Ascending aorta (tissue), 2 donors: ENCODE measurements around the gene SERPINB6. TPM values are rescaled to one million over a fixed set of nuclear protein-coding genes. Genes with fewer than 3 reads are reported as not detected.

Source experiments
- DNase-seq, 2 donors: peaks; one replicate each; pipeline ENCODE4 v3.0.0-alpha.2; 2019; ENCODE audit warnings: low spot score in 2 of 2
- H3K27ac ChIP-seq, 2 donors: fragments of 200-600 bp; sonication (generic); one replicate each; pipeline ENCODE4 v1.5.1; 2016 to 2017; ENCODE audit warnings: mild to moderate bottlenecking in 1 of 2
- H3K27me3 ChIP-seq: fragments of 200-600 bp; sonication (generic); one replicate; pipeline ENCODE4 v1.5.1; 2017
- H3K36me3 ChIP-seq, 2 donors: fragments of 200-600 bp; sonication (generic); one replicate each; pipeline ENCODE4 v1.5.1; 2016
- H3K4me1 ChIP-seq, 2 donors: fragments of 200-600 bp; sonication (generic); one replicate each; pipeline ENCODE4 v1.5.1; 2016 to 2017; ENCODE audit warnings: mild to moderate bottlenecking in 1 of 2
- H3K4me3 ChIP-seq, 2 donors: fragments of 200-600 bp; sonication (generic); one replicate each; pipeline ENCODE4 v1.5.1; 2016 to 2017; ENCODE audit warnings: mild to moderate bottlenecking in 1 of 2
- H3K9me3 ChIP-seq, 2 donors: fragments of 200-600 bp; sonication (generic); one replicate each; pipeline ENCODE4 v1.5.1; 2016
- intact Hi-C: fragments of 100-400 bp; cut with DNase I; formaldehyde crosslinking; loops from one replicate; pipeline ENCODE4 v1.15.1; 2023
- total RNA-seq: library from RNA; depleted of rRNA; stranded (reverse); fragments of >200 nt; gene quantifications from one replicate; pipeline ENCODE4 v1.1.0, GENCODE V29; 2016
- TF ChIP-seq, protein P1 (sequence below), 3 experiments: fragments of 200-600 bp in 2 of 3; fragments of 450-650 bp in 1 of 3; sonication (generic) in 2 of 3; IDR thresholded peaks; one replicate each; pipeline ENCODE4 v1.5.1; 2016 to 2019; ENCODE audit warnings: antibody characterized with exemption in 3 of 3, mild to moderate bottlenecking in 1 of 3, moderate library complexity in 1 of 3

SERPINB6 gene
- total RNA-seq, 1 donor from 2014 or later: 222 TPM

GRCh38 chr6:2949121-2949520 lies 22.2 kb downstream of the SERPINB6 start:
- H3K36me3 ChIP-seq: peaks cover 14 to 27% of the 10 kb centered on the region in 2 donors
- TF ChIP-seq, protein P1, sequence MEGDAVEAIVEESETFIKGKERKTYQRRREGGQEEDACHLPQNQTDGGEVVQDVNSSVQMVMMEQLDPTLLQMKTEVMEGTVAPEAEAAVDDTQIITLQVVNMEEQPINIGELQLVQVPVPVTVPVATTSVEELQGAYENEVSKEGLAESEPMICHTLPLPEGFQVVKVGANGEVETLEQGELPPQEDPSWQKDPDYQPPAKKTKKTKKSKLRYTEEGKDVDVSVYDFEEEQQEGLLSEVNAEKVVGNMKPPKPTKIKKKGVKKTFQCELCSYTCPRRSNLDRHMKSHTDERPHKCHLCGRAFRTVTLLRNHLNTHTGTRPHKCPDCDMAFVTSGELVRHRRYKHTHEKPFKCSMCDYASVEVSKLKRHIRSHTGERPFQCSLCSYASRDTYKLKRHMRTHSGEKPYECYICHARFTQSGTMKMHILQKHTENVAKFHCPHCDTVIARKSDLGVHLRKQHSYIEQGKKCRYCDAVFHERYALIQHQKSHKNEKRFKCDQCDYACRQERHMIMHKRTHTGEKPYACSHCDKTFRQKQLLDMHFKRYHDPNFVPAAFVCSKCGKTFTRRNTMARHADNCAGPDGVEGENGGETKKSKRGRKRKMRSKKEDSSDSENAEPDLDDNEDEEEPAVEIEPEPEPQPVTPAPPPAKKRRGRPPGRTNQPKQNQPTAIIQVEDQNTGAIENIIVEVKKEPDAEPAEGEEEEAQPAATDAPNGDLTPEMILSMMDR (IDR thresholded peaks at IDR 0.05): no peak
- H3K27me3 ChIP-seq: no peaks in the 10 kb centered on the region
- DNase-seq: peak in 1 of 2 donors; percentile 39
- intact Hi-C loops: no loop called here
- no peak overlapping the region for H3K4me3 ChIP-seq
- H3K27ac ChIP-seq: no peak overlapping the region
- H3K4me1 ChIP-seq: no peaks in the 10 kb centered on the region
- H3K9me3 ChIP-seq: no peaks in the 10 kb centered on the region

DNA sequence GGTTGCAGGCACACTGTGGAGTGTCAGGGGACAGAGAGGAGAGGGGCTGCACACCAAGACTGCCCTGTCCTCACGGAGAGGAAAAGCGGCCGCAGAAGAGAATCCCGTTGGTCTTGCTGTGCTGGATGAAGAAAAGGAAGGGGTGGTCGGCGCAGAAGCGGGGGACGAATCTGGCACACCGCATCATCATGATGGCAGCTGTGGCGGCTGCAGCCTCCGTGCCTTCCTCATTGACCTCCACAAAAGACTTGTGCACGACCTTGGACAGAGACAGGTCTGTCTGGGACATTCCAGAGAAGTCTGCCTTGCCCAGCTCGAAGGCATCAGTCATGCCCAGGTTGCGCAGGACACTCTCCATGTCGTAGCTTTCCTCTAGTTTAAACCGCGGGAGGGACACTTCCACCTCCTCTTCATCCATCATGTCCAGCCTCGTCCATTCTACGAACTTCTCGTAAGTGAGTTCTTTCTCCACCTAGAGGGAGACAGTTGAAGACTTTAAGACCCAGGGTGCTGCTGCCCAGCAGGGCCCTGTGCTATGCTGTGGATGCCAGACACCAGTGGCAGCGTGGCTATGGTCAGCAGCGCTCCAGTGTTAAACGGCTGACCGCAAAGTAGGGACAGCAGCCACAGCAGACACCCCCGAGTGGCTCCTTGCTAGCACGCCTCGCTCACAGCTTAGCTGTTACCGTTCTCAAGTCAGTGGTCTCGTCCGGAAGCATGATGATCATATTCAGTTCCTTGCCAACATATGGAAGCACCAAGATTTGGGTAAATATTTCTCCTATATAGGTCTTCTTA lies 22.9 kb downstream of the SERPINB6 start:
- intact Hi-C loops: no loop called here
- no peak overlapping the region for H3K4me3 ChIP-seq
- TF ChIP-seq, protein P1 (IDR thresholded peaks at IDR 0.05): no peak
- no peaks in the 10 kb centered on the region for H3K4me1 ChIP-seq
- H3K9me3 ChIP-seq: no peaks in the 10 kb centered on the region
- no peaks in the 10 kb centered on the region for H3K27me3 ChIP-seq
- peak in 1 of 2 donors; percentile 58 for DNase-seq
- H3K36me3 ChIP-seq: peaks cover 14 to 27% of the 10 kb centered on the region in 2 donors
- no peak overlapping the region for H3K27ac ChIP-seq

DNA sequence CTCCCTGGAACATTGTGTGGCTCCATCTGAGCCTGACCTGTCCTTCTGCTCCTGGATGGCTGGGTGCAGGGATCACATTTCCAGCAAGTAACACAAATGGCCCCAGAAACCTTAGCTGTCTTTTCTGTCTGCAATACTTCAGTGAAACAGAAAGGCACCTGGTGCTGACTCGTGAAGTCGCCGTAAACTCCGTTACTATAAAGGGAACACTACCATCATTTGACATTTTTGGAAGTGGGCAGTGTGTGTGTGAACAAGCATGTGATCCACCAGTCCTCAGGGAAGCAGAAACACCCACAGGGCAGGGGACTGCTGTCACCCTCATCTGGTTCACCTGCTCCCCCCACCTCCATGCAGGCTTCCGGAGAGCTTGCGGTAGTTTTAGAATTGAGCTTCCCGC lies 23.9 kb downstream of the SERPINB6 start:
- Histone ChIP-seq H3K36me3 (peaks cover 14 to 27% of the 10 kb centered on the region in 2 donors), H3K9me3 (no peaks in the 10 kb centered on the region), H3K4me1 (no peaks in the 10 kb centered on the region), H3K27me3 (no peaks in the 10 kb centered on the region), H3K27ac (no peak overlapping the region), H3K4me3 (no peak overlapping the region)
- TF ChIP-seq, protein P1 (IDR thresholded peaks at IDR 0.05): no peak
- intact Hi-C loops: no loop called here
- no peak for DNase-seq

GRCh38 chr6:2945153-2945452 lies 26.3 kb downstream of the SERPINB6 start:
- DNase-seq: peak in 1 of 2 donors; percentile 55
- peaks cover 14 to 18% of the 10 kb centered on the region in 2 donors for H3K36me3 ChIP-seq

DNA sequence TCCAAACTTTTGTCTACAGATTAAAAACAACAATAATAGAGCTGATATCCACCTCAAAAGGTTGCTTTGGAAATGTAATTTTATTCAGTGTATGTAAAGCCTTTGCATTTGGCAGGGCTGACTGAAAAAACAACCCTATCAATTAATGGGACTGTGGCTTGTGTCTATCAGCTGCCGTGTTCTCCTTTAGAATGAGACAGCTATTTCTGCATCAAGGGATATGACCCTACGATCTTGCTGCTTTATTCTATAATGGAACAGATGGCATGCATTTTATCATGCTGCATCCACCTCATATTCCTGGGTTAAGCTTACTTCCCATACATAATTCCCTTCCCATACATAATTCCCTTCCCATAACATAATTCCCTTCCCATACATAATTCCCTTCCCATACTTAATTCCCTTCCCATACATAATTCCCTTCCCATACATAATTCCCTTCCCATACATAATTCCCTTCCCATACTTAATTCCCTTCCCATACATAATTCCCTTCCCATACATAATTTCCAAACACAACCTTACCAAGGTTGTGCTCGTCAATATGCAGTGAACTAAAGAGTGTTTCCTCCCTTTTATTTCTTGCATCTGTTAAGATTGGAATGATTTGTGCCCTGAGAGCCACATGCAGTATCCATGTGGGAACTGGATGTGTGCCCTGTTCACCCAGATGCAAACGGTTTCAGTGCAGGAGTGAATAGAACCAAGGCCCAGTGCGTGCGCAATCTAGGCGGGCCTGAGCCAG lies 26.8 kb downstream of the SERPINB6 start:
- no peak for DNase-seq
- TF ChIP-seq, protein P1 (IDR thresholded peaks at IDR 0.05): no peak
- H3K27me3 ChIP-seq: no peaks in the 10 kb centered on the region
- intact Hi-C loops: no loop called here
- H3K27ac ChIP-seq: no peak overlapping the region
- no peak overlapping the region for H3K4me3 ChIP-seq
- no peaks in the 10 kb centered on the region for H3K9me3 ChIP-seq
- H3K4me1 ChIP-seq: no peaks in the 10 kb centered on the region
- H3K36me3 ChIP-seq: peaks cover 14 to 18% of the 10 kb centered on the region in 2 donors

More at GRCh38 chr6:2945153-2945452, 26.3 kb downstream of the SERPINB6 start:
- no peaks in the 10 kb centered on the region for H3K4me1 ChIP-seq
- no peaks in the 10 kb centered on the region for H3K27me3 ChIP-seq
- no peak overlapping the region for H3K27ac ChIP-seq
- TF ChIP-seq, protein P1 (IDR thresholded peaks at IDR 0.05): no peak
- no peaks in the 10 kb centered on the region for H3K9me3 ChIP-seq
- intact Hi-C loops: no loop called here
- no peak overlapping the region for H3K4me3 ChIP-seq
